Skeletal muscle cell (primary cell): Measurements from ENCODE around the gene CWC22.

Experiments used
- DNase-seq: peaks from one replicate; pipeline ENCODE4 v3.0.0-alpha.2; 2010; ENCODE audit warnings: low read depth
- H3K4me3 ChIP-seq: 2 replicates; pipeline ENCODE4 v1.5.1; 2011; ENCODE audit warnings: low read depth, mild to moderate bottlenecking, control low read depth, low read length, moderate library complexity

The CWC22 gene

GRCh38 chr2:179915395-179915992 lies 91.6 kb downstream of the CWC22 start:
- no peak for DNase-seq
- H3K4me3 ChIP-seq: no peak overlapping the region

GRCh38 chr2:179913809-179914208 lies 93.3 kb downstream of the CWC22 start:
- no peak overlapping the region for H3K4me3 ChIP-seq
- DNase-seq: no peak

- no peak for DNase-seq
- H3K4me3 ChIP-seq: no peak overlapping the region
These were observed 95.5 kb downstream of the CWC22 start for GRCh38 chr2:179911569-179911968.

GRCh38 chr2:179910735-179911113 lies 96.4 kb downstream of the CWC22 start:
- no peak for DNase-seq

GRCh38 chr2:179909845-179910734 lies 97.0 kb downstream of the CWC22 start:
- no peak for DNase-seq
- no peak overlapping the region for H3K4me3 ChIP-seq

More at GRCh38 chr2:179910735-179911113, 96.4 kb downstream of the CWC22 start:
- no peak overlapping the region for H3K4me3 ChIP-seq

- no peak for DNase-seq
- H3K4me3 ChIP-seq: no peak overlapping the region
These were observed 106.4 kb downstream of the CWC22 start for GRCh38 chr2:179900655-179901054.

- H3K4me3 ChIP-seq: no peak overlapping the region
- DNase-seq: no peak
These were observed 107.4 kb downstream of the CWC22 start for GRCh38 chr2:179899666-179900065.

GRCh38 chr2:179898873-179899272 lies 108.2 kb downstream of the CWC22 start:
- no peak overlapping the region for H3K4me3 ChIP-seq
- no peak for DNase-seq
